CD4-positive, alpha-beta T cell treated with Interleukin-10 for 1 hour (primary cell): ENCODE results near the gene CCSER1.

Experiments used
- DNase-seq: peaks from one replicate; pipeline ENCODE4 v3.0.0-alpha.2; 2020

CCSER1 gene

DNA sequence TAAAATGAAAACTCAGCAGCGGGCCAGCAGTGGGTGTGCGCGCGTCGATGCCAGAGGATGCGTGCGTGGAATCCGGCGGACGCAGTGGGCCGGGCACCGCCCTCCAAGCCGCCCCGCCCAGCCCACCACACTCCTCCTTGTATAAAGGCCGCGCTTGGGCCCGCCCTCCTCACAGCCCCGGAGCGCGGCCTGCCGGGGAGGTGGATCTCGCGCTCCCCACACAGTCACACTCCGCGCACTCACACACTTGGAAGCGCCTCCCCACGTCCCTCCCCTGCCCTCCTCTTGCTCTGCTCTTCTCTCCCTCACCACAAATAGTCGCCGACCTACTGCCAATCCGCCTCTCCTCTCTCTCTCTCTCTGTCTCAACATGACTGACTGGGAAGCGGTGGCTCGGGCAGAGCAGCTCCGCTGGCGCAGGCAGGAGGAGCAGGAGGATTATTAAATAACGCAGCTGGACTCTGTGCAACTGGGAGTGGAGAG lies at the start of gene CCSER1:
CCSER1 (plus strand) TSS at position 172 of the 483 bp plus-strand sequence.
- DNase-seq, result peak; percentile 61

DNA sequence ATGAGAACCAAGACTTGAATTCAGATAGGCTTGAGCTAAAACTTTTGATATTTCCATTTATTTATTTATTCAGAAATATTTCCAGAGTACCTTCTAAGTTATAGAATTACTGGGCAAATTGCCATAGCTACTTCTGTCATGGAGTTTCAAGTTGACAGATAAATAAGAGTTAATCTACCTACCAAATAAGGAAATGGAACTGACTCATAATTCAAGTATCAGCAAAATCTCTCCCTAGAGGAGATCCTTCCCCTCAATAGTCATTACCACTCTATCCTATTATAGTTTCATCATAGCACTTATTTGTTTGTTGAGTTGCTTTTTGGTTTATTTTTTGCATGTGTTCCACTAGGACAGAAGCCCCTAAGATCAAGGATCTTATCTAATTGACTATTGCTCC lies 48.8 kb upstream of the CCSER1 start:
- no peak for DNase-seq

DNA sequence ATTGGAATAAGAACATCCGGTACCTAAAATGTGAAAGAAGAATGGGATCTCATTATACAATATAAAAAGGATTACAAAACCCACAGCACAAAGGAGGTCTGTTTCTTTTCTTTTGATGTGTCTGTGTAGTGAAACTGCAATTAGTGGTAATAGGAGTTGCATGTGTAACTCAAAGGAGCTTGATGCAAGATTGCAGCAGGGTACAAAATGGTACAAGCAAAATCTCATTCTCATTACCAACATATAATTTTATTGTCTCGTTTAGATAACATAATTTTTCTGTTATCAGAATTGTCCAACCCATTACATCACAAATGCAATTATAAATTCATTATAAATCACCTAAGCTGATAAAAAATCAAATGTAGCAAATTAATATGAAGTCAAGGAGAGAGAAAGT lies 47.1 kb upstream of the CCSER1 start:
- DNase-seq, result no peak

DNA sequence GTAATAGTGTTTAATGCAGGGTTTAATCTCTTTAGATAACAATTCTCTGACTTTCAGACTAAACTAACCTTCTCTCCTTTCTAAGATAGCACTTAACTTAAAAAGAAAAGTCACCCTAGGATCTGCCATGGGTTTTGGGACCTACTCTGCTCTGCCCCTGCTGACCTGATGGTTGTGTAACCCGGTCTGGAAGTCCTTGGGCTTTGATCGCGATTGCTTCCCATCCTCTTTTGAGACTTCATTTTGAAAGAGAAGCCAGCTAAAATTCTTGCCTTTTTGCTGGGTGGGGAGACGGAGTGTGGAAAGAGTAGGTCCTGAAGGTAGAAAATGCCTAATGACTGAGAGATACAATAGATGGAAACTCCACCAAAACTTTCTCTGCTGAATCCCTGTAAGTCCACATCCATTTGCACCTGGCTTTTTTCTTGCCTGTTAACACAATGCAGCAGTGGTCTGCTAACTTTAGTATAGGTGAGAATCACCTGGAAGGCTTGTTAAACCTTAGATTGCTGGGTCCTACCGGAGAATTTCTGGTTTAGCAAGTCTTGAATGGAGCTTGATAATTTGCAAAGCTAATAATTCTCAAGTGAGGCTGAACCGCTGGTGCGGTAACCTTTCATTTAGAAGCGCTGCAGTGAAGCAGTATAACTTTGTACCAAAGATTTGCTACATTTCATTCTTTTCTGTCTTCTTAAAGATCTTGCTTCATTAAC lies 45.6 kb upstream of the CCSER1 start:
- no peak for DNase-seq

DNA sequence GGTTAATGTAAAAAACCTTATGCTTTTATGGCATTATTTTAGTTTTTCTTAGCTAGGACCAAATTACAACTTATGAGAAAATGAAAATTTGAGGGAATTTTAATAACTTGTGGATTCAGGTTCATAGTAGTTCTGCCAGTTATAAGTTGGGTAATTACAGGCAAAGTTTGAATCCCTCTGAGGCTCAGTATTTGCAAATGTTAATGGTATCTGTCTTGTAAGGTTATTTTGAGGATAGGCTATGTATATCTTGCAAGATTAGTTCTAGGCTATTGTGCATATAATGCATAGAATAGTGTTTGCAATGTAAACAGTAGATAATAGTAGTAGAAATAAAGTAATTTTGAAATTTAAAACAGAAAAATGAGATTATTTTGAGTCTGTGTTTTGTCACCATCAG lies 44.7 kb upstream of the CCSER1 start:
- no peak for DNase-seq

DNA sequence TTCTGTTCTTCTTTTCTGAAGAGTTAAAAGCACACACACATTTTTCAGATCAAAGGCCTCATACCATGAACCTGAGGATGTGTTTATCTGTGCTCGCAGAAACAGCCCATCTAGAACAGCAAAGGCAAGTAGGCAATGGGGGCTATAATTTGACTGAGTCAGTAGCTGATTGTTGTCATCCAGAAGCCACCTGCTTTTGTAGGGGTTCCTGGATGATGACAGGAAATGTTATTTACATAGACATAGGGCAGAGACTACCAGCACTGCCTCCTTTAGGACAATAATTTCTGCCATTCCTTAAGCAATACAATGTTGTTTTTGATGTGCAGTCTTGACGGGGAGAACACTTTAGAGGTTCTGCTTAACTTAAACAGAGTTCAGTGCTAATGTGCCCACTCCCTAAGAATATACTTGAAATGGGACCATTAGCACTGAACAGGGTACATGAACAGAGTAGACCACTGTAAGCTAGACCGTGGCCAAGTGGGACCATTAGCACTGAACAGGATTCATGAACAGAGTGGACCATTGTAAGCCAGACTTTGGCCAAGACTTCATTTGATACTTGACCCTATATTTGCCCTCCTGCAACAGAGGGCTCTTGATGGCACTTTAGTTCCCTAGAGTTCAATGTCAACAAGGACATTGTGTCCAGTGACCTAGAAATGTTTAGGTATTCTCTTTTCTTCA lies 42.8 kb upstream of the CCSER1 start:
- no peak for DNase-seq

DNA sequence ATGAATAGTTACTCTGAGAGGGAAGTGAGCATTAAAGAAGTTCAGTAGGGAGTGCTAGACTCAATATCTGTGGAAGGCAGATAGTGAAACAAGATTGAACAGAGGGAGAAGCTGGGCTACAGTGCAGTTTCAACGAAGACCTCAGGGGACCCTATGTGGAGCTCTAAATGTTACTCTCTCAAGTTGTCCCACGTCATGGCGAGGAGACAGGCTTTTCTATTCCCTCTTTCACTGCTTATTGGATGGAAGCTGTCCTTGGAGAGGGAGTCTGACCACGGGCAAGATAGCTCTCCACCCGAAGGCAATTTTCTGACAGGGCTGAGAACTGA lies 42.3 kb upstream of the CCSER1 start:
- DNase-seq, result no peak

DNA sequence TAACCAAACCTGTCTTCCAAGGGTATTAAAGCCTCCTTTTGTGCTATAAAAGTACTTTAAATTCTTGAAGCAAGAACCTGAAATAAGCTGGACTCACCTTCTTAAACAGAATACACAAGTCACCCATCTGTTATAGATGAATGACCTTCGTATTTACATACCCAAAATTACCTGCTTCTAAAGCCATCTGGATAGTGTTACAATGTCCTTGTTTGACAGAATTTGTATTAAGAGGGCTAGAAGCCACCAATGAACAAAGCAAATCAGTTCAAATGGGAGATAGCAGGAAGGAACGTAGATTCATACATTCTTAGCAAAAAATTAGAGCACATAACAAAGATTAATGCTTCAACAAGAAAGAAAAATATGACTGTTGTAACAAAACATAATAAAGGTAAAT lies 33.7 kb upstream of the CCSER1 start:
- DNase-seq, result no peak

DNA sequence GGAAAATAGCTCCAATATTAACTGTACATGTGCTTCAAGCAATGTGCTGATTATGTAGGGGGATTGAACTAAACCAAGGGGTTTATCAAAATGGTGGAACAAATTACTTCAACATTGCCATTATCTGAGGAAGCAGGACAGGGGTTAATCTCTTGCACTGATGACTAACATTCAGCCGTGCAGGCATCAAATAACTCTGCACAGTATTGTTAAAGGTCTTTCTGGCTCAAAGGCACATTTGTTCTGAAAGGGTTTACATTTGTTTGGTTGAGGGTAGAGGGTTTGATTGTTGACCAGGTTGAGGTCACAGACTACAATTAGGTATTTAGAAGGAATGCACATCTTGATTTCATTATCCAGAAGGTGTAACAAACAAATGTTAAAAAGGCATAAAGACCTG lies 32.2 kb upstream of the CCSER1 start:
- DNase-seq, result no peak

DNA sequence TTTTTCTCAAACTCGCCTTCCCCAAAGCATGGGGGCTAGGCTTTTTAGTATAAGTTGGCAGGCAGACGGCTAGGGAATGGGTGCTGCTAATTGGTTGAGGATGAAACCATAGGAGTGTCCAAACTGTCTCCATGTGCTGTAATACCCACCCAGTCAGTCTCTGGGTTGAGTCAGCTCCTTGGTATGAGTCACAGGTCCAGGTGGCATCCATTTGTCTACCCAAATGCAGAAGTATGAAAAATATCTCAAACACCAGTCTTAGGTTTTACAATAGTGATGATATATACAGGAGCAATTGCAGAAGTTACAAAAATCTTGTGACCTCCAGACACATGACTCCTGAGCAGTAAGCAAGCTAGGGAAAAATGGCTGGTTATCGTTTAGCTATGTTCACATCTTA lies 27.4 kb upstream of the CCSER1 start:
- no peak for DNase-seq

DNA sequence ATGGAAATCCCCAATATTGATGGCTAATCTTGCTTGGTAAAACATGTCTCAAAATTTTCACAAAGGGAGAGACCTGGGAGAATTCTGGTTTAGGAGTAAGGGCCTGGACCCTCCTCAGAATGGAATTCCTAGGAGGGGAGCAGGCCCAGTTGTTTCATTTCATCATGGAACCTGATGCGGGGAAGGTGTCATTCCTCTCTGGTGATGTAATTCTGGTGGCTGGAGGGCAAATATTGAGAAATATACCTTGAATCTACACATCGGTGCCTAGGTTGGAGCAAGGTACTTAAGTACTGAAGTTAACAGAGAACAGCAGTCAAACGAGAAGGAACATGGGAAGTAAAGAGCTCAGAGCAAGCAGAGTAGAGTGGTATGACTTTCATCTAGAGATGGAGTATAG lies 23.2 kb upstream of the CCSER1 start:
- DNase-seq, result no peak

DNA sequence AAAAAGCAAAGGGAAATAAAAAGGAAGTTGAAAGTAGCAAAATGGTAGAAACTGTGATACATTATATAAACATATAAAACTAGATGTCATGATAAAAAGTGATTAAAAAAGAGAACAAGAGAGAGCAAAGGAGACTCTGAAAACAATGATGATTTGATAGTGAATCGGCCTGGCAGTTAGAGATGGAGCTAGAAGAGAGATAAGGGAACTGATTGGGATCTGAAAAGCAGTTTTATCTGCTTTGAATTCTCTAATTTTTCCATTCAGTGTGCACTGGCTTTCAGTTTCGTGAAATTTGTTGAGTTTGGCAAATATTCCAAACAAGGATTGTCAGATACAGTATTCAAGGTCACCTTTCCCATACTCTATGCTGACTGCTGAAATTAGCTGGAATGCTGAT lies 21.9 kb upstream of the CCSER1 start:
- no peak for DNase-seq

DNA sequence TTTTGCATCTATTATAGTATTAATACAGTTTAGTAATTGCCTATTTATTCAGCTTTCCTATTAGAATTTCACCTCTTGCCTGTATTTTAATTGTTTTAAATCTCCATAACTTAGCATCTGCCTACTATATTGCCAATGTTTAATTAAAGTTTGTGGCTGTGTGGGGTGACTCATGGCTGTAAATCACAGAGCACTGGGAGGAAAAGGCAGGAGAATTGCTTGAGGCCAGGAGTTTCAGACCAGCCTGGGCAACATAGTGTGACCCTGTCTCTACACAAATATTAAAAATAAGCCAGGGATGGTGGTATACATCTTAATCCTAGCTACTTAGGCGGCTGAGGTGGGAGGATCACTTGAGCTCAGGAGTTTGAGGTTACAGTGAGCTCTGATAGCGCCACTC lies 14.5 kb upstream of the CCSER1 start:
- no peak for DNase-seq

DNA sequence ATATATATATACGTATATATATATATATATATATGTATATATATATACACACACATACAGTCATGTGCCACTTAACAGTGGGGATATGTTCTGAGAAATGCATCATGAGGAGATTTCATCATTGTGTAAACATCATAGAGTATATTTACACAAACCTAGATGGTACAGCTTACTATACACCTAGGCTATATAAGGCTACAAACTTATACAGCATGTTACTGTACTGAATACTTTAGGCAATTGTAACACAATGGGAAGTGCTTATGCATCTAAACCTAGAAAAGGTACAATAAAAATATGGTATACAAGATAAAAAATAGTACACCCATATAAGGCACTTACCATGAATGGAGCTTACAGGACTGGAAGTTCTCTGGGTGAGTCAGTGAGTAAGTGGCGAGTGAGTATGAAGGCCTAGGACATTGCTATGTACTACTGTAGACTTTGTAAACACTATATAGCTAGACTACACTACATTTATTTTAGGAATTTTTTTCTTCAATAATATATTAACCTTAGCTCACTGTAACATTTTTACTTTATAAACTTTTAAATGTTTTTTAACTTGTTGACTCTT lies 13.2 kb upstream of the CCSER1 start:
- no peak for DNase-seq

DNA sequence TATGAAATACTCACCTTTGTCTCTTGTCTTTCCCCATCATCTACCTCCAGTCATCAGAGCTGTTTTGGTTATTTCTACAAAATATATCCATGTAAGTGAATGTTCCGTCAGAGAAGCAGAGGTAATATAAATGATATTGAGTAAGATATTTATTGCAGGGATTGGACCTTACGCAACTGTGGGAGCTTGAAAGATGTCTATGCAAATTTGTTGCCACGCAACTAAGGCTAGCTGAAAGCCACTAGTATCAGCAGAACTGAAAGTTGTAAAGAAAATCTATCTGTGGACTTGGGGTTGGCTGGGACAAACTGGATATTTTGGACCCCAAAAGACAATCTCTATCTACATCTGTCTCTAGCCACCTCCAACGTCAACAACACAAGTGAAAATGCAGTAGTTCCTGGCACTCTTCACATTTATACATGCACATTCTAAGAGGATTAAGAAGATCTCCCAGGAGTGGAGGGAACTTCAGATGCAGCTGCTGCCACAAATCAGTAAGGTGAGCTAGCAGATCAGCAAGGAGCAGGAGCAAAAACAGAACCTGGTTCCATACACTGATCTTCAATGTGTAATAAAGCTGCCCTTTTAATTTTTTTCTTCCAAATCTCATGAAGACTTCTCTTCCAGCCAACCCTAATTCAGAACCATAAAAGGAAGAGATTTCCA lies 8.5 kb upstream of the CCSER1 start:
- no peak for DNase-seq

DNA sequence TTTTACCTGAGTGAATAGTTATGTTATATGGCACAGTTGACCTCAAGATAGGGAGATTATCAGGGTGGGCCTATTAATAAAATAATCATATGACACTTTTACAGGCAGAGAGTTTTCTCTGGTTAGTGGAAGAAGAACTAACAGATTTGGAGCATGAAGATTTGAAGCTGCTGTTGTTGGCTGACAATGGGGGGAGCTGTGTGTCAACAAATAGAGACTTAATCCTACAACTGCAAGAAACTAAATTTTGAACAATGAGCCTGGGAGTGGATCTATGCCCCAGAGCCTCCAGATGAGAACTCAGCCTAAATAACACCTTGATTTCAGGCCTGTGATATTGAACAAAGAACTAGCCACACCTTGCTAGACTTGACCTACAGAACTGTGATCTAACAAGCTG lies 7.2 kb upstream of the CCSER1 start:
- DNase-seq, result no peak

DNA sequence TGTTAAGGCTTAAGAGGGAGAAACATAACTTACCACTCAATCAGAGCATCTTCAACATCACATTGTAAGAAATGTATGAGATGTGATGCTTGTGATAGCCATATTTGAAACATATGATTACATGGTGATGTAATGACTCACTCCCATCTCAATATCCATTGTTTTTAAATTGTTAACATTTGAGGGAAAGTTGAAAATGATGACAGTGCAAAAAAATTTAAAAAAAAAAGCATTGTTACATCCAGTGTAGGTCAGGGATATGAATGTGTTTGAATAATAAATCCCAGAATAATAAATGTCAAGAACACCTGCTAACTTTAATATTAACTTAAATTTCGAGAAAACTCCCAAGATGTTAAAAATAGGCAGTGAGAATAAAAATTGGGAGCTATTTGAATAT lies 6.4 kb upstream of the CCSER1 start:
- no peak for DNase-seq

DNA sequence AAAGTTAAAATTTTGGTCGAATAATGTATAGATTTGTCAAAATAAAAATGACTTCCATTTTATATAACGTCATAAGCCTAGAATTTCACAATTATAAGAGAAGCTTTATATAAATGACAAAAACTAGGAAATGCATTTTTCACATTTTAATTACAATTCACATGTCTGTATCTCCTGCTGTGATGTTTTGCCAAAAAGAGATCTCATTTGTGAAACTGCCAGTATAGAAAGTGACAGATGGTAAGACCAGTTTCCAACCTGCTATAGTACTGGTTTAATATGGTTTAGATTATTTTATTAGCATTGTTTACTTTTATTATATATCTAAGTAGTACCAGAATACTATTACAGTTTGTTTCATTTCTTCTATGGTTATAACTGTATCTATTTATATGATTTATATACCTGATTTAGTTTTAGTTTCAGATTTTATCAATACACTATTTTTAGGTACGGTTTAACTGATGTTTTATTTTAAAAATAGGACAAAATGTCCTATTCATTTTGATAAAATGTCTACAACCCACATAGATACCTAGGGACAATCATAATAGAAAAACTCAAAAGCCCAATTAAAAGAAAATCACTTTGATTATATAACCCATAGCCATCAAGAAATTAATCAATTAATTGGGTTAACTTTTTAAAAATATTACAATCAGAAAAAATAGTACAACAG lies 5.4 kb upstream of the CCSER1 start:
- no peak for DNase-seq

DNA sequence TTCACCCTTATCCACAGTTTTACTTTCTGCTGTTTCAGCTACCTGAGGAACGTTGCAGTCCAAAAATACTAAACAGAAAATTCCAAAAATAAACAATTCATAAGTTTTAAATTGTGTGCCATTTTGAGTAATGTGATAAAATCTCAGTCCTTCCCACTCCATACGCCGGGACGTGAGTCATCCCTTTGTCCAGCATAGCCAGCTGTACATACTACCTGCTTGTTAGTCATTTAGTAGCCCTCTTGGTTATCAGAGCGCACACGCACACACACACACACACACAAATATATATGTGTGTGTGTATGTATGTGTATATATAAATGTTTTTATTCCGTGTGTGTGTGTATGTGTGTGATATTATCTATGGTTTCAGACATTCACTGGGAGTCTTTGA lies 4.8 kb upstream of the CCSER1 start:
- no peak for DNase-seq

DNA sequence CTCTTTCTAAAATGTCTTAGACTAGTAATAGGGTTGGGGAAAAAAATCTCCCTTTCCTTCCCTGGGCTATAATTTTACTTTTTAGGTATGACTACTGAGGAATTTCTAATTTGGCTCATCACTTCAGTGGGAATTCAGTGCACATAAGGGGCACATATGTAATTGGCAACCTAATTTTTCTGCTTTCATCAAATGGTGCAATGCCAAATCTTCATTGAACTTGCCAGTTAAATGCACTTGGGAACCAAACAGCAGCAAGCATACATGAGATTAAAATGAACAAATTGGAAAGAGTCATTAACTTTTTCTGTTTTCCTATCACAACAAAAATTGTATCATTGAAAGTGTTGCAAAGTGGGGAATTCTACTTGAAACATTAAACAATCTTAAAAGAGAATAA lies 2.9 kb upstream of the CCSER1 start:
- DNase-seq, result no peak

DNA sequence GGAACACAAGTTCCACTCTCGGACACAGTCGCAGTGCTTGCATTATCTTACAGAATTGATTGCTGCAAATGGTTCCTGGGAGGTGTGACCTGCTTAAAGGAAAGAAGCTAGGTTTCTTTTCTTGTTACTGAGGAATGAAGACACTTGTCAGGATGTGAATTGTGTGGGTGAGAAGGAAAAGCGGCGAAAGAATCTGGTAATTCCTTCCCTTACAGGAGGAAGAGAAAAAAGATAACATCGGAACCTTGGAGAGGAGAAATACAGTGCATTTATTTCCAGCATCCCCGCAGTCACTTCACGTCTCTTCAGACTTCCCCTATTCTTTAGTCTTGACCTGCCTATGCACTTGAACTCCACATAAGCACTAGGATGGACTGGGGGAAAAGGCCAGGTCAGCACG lies 389 bp upstream of the CCSER1 start:
- no peak for DNase-seq

DNA sequence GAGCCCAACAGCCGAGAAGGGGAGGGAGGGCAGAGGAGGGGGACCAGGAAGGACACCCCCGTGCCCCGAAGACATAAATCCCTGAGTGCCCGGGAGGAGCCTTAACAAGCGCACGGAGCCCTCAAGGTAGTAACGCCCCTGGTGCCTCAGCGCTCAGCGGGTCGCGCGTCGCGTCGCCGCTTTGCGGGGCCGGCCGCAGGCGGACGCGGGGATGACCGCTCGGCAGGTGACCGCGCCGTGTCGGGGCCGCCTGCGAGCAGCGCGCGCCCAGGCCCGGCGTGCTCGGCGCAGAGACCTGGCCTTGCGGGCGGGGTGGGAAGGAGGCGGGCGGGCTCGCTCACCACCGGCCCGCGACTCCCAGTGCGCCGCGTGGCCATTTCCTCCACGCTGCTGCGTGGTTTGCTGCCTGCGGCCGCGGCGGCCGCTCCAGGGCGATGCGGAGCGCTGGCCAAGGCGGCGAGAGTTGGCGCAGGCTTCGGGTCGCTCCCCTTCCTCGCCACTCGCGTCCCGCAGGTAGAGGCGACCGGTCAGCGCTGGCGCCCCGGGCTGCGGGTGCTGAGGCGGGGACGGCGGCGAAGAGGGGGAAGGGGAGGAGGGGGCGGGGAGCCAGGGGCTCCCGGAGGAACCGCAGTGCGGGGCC lies 632 bp downstream of the CCSER1 start:
- no peak for DNase-seq

DNA sequence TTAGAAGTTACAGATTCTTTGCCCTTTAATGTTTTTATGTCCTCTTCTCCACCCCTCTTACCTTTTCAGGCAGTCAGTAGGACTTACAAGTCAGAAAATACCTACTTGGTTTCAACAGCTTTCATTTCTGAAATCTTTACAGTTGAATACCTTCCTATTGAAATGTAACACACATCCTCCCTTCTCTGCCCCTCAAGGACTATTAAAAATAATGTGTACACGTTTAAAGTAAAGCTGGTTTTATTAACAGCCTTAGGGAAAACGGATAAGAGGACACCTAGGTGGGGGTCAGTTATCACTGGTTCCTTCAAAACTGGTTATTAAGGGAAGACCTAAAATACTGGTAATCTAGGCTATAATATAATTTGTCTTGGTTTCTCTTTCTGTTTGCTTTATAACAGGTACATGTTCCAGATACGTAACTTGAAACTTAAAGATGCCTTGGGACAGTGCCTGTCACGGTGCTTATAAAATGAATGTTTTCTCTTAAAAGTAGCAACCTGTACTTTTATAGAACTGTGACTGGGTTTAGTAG lies 1.8 kb downstream of the CCSER1 start:
- DNase-seq, result no peak
